ENCODE results near the gene ERC1.
"Not testable (repeated sequence)": the region's sequence is repeated elsewhere in the genome, so short reads cannot be mapped to it uniquely, and the experiment has no call there.

Gene ERC1

DNA sequence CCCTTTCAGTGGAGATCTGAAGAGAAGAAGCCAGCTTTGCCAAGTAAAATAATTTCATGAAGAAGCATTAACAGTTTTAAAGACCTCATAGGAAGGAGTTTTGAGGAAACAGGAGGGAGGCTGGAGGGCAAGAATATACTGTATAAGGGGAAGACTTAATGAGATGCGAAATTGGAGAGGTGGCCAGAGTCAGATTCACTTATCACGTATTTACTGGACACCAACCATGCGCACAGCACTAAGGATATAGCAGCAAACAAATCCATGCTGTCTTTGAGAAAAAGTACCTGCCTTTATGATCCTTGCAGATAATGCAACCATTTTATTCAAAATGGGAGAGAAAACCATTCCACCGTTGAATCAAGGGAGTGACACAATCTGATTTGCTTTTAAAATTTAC lies 100.3 kb downstream of the ERC1 start:
- Histone ChIP-seq H3K27me3 (ENCODE audit: control insufficient read depth, insufficient read depth, low read length) (no peaks in the 10 kb centered on the region), H3K9ac (ENCODE audit: low read depth, low read length) (no peak overlapping the region), H3K4me1 (ENCODE audit: control insufficient read depth, insufficient read depth, low read length) (no peaks in the 10 kb centered on the region), H3K4me3 (ENCODE audit: low read depth, low read length) (no peak overlapping the region), H3K36me3 (ENCODE audit: control insufficient read depth, insufficient read depth, low read length) (no peaks in the 10 kb centered on the region), H3K9me3 (ENCODE audit: control insufficient read depth, insufficient read depth, low read length) (no peaks in the 10 kb centered on the region)

GRCh38 chr12:1093166-1093751 lies 102.2 kb downstream of the ERC1 start:
- H3K4me1 ChIP-seq (ENCODE audit: control insufficient read depth, insufficient read depth, low read length): no peaks in the 10 kb centered on the region
- H3K4me3 ChIP-seq (ENCODE audit: low read depth, low read length): no peak overlapping the region
- no peak overlapping the region for H3K9ac ChIP-seq (ENCODE audit: low read depth, low read length)

DNA sequence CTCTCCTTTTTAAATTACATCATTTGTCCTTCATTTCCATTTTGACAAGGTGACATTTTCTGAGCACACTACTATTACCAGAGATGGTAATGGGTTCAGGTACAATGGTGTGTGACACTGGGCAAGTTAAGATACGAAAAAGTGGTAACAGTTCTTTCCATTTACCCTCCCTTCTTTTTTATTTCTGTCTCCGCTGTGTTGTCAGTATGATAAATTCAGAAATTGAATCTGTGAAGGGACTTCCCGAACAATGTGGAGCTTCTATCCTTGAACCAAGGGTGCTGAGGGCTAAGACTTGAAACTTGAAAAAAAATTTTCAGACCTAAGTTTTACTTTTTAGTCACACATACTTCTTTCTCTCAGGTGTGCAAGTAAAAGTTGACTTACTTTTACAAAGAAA lies 103.7 kb downstream of the ERC1 start:
- no peaks in the 10 kb centered on the region for H3K4me1 ChIP-seq (ENCODE audit: control insufficient read depth, insufficient read depth, low read length)
- H3K27me3 ChIP-seq (ENCODE audit: control insufficient read depth, insufficient read depth, low read length): no peaks in the 10 kb centered on the region
- H3K4me3 ChIP-seq (ENCODE audit: low read depth, low read length): no peak overlapping the region
- H3K9ac ChIP-seq (ENCODE audit: low read depth, low read length): no peak overlapping the region
- no peaks in the 10 kb centered on the region for H3K9me3 ChIP-seq (ENCODE audit: control insufficient read depth, insufficient read depth, low read length)
- no peaks in the 10 kb centered on the region for H3K36me3 ChIP-seq (ENCODE audit: control insufficient read depth, insufficient read depth, low read length)

More at GRCh38 chr12:1093166-1093751, 102.2 kb downstream of the ERC1 start:
- H3K9me3 ChIP-seq (ENCODE audit: control insufficient read depth, insufficient read depth, low read length): no peaks in the 10 kb centered on the region
- H3K27me3 ChIP-seq (ENCODE audit: control insufficient read depth, insufficient read depth, low read length): no peaks in the 10 kb centered on the region
- no peaks in the 10 kb centered on the region for H3K36me3 ChIP-seq (ENCODE audit: control insufficient read depth, insufficient read depth, low read length)

GRCh38 chr12:1099158-1099557 lies 108.1 kb downstream of the ERC1 start:
- no peaks in the 10 kb centered on the region for H3K27me3 ChIP-seq (ENCODE audit: control insufficient read depth, insufficient read depth, low read length)
- peaks cover 9% of the 10 kb centered on the region for H3K4me1 ChIP-seq (ENCODE audit: control insufficient read depth, insufficient read depth, low read length)
- H3K9ac ChIP-seq (ENCODE audit: low read depth, low read length): no peak overlapping the region
- H3K9me3 ChIP-seq (ENCODE audit: control insufficient read depth, insufficient read depth, low read length): no peaks in the 10 kb centered on the region
- no peaks in the 10 kb centered on the region for H3K36me3 ChIP-seq (ENCODE audit: control insufficient read depth, insufficient read depth, low read length)
- no peak overlapping the region for H3K4me3 ChIP-seq (ENCODE audit: low read depth, low read length)

GRCh38 chr12:1099618-1100017 lies 108.6 kb downstream of the ERC1 start:
- not testable (repeated sequence) for H3K27me3 ChIP-seq (ENCODE audit: control insufficient read depth, insufficient read depth, low read length); H3K4me1 ChIP-seq (ENCODE audit: control insufficient read depth, insufficient read depth, low read length); H3K9me3 ChIP-seq (ENCODE audit: control insufficient read depth, insufficient read depth, low read length); H3K36me3 ChIP-seq (ENCODE audit: control insufficient read depth, insufficient read depth, low read length); H3K4me3 ChIP-seq (ENCODE audit: low read depth, low read length); H3K9ac ChIP-seq (ENCODE audit: low read depth, low read length)

DNA sequence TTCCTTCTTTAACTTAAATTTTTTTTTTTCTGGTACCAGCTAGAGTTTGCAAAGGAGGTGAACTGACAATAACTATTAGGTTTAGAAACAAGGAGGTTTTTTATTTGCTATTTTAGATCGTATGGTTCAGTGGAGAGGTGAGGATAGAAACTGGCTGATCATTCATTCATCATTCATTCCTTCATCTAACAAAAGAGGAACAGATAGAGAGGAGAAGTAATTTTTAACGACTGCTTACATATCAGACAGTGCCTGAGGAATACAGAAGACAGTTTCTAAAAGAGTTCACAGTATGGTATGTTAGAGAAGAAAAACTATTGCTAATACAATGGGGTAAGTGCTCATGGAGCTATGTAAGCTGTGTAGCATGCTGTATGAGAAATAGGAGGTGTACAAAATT lies 111.1 kb downstream of the ERC1 start:
- Histone ChIP-seq H3K4me3 (ENCODE audit: low read depth, low read length) (no peak overlapping the region), H3K9ac (ENCODE audit: low read depth, low read length) (no peak overlapping the region), H3K9me3 (ENCODE audit: control insufficient read depth, insufficient read depth, low read length) (no peaks in the 10 kb centered on the region), H3K36me3 (ENCODE audit: control insufficient read depth, insufficient read depth, low read length) (no peaks in the 10 kb centered on the region), H3K27me3 (ENCODE audit: control insufficient read depth, insufficient read depth, low read length) (no peaks in the 10 kb centered on the region), H3K4me1 (ENCODE audit: control insufficient read depth, insufficient read depth, low read length) (peaks cover 9% of the 10 kb centered on the region)

DNA sequence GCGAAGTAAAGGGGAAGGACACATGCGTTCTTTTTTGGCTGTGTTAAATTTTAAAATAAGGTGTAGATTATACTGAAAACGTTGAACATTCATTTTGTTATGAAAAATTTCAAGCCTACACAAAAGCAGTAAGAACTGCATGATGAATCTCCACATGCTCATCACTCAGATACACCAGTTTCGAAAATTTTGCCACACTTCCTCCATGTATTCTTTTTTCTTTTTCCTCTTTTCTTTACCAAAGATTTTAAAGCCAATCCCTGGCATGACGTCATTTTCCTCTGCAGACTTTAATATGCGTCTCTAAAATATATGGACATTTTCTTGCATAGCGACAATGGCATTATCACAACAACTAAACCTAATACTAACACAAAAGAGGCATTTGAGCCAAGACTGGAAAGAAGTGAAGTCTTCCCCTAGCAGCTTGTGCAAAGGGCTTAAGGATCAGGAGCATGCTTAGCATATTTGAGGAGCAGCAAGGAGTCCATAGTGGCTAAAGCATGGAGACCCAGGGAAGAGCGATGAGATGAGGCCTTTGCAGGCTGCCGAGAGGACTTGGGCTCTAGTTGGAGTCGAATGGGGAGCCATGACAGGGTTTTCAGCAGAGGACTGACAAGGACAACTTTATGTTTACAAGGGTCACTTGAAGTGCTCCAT lies 111.9 kb downstream of the ERC1 start:
- no peak overlapping the region for H3K4me3 ChIP-seq (ENCODE audit: low read depth, low read length)
- peaks cover 9% of the 10 kb centered on the region for H3K4me1 ChIP-seq (ENCODE audit: control insufficient read depth, insufficient read depth, low read length)
- H3K27me3 ChIP-seq (ENCODE audit: control insufficient read depth, insufficient read depth, low read length): no peaks in the 10 kb centered on the region
- H3K9me3 ChIP-seq (ENCODE audit: control insufficient read depth, insufficient read depth, low read length): no peaks in the 10 kb centered on the region
- no peak overlapping the region for H3K9ac ChIP-seq (ENCODE audit: low read depth, low read length)
- H3K36me3 ChIP-seq (ENCODE audit: control insufficient read depth, insufficient read depth, low read length): no peaks in the 10 kb centered on the region

GRCh38 chr12:1103632-1104031 lies 112.6 kb downstream of the ERC1 start:
- Histone ChIP-seq H3K9me3 (ENCODE audit: control insufficient read depth, insufficient read depth, low read length) (no peaks in the 10 kb centered on the region), H3K4me3 (ENCODE audit: low read depth, low read length) (no peak overlapping the region), H3K36me3 (ENCODE audit: control insufficient read depth, insufficient read depth, low read length) (no peaks in the 10 kb centered on the region), H3K9ac (ENCODE audit: low read depth, low read length) (no peak overlapping the region), H3K27me3 (ENCODE audit: control insufficient read depth, insufficient read depth, low read length) (no peaks in the 10 kb centered on the region), H3K4me1 (ENCODE audit: control insufficient read depth, insufficient read depth, low read length) (peaks cover 9% of the 10 kb centered on the region)

GRCh38 chr12:1104088-1104800 lies 113.2 kb downstream of the ERC1 start:
- H3K9me3 ChIP-seq (ENCODE audit: control insufficient read depth, insufficient read depth, low read length): no peaks in the 10 kb centered on the region
- no peaks in the 10 kb centered on the region for H3K36me3 ChIP-seq (ENCODE audit: control insufficient read depth, insufficient read depth, low read length)
- peaks cover 9% of the 10 kb centered on the region for H3K4me1 ChIP-seq (ENCODE audit: control insufficient read depth, insufficient read depth, low read length)
- H3K27me3 ChIP-seq (ENCODE audit: control insufficient read depth, insufficient read depth, low read length): no peaks in the 10 kb centered on the region
- H3K9ac ChIP-seq (ENCODE audit: low read depth, low read length): no peak overlapping the region
- no peak overlapping the region for H3K4me3 ChIP-seq (ENCODE audit: low read depth, low read length)

- no peaks in the 10 kb centered on the region for H3K36me3 ChIP-seq (ENCODE audit: control insufficient read depth, insufficient read depth, low read length)
- H3K9ac ChIP-seq (ENCODE audit: low read depth, low read length): no peak overlapping the region
- no peaks in the 10 kb centered on the region for H3K27me3 ChIP-seq (ENCODE audit: control insufficient read depth, insufficient read depth, low read length)
- H3K4me3 ChIP-seq (ENCODE audit: low read depth, low read length): no peak overlapping the region
- no peaks in the 10 kb centered on the region for H3K9me3 ChIP-seq (ENCODE audit: control insufficient read depth, insufficient read depth, low read length)
- H3K4me1 ChIP-seq (ENCODE audit: control insufficient read depth, insufficient read depth, low read length): peaks cover 7% of the 10 kb centered on the region
Measured at GRCh38 chr12:1107669-1108068, 116.6 kb downstream of the ERC1 start.

GRCh38 chr12:1108276-1108675 lies 117.3 kb downstream of the ERC1 start:
- H3K27me3 ChIP-seq (ENCODE audit: control insufficient read depth, insufficient read depth, low read length): no peaks in the 10 kb centered on the region
- H3K4me1 ChIP-seq (ENCODE audit: control insufficient read depth, insufficient read depth, low read length): peaks cover 1% of the 10 kb centered on the region
- no peaks in the 10 kb centered on the region for H3K9me3 ChIP-seq (ENCODE audit: control insufficient read depth, insufficient read depth, low read length)
- no peaks in the 10 kb centered on the region for H3K36me3 ChIP-seq (ENCODE audit: control insufficient read depth, insufficient read depth, low read length)
- no peak overlapping the region for H3K4me3 ChIP-seq (ENCODE audit: low read depth, low read length)
- H3K9ac ChIP-seq (ENCODE audit: low read depth, low read length): no peak overlapping the region

All from iPS-15b (cell line).